ENCODE data around the gene CNBD2. TPM values are rescaled to one million over a fixed set of nuclear protein-coding genes. Genes with fewer than 3 reads are reported as not detected.
"Not testable (repeated sequence)": the region's sequence is repeated elsewhere in the genome, so short reads cannot be mapped to it uniquely, and the experiment has no call there.

Gene CNBD2
- total RNA-seq, 2 donors from 2014 or later = 5.0 to 5.1 TPM

DNA sequence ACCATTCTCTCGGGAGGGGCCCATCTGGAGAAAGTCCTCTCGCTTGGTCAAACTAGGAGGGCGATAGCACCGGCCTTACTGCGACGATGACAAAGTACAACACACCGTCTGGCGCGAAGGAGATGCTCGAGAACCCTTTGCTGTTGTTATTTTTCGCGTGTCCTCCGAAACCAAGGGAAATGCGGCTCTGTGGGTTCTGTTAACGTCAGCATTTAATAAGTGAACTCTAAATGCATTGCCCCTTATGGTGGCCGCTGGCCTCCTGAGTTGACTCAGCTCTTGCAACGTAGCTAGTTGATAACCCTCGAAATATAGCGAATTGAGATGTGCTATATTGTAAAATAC is 13.5 kb upstream of the CNBD2 start:
- Mint-ChIP-seq H3K4me1 (peaks cover 5% of the 10 kb centered on the region), H3K27ac (peak overlapping the region; percentile 99), H3K36me3 (ENCODE audit: low read depth) (peaks cover 23% of the 10 kb centered on the region), H3K9me3 (no peaks in the 10 kb centered on the region), H3K4me3 (peak overlapping the region; percentile 99), H3K27me3 (no peaks in the 10 kb centered on the region)
- peak; percentile 2 for ATAC-seq (replicated peaks)

DNA sequence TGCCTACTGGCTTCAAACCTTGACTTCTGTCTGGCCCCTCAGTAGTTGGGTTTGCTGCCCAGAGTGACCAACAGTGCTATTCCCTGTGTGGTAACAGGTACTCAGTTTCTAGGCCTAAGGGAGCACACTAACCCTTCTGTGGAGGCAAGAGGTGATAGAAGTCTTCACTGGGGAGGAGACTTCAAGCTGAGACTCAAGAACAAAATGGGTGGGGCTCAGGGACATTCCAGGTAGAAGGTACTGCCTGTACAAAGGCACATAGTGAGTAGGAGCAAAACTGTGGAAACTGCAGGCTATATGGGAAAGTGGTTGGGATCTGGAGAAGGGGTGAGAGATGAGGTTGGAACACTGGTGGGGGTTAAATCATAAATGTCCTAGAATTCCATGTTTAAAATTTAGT is 11.8 kb upstream of the CNBD2 start:
- no peaks in the 10 kb centered on the region for H3K27me3 Mint-ChIP-seq
- no peak overlapping the region for H3K27ac Mint-ChIP-seq
- H3K4me3 Mint-ChIP-seq = no peak overlapping the region
- peaks cover 23% of the 10 kb centered on the region for H3K36me3 Mint-ChIP-seq (ENCODE audit: low read depth)
- H3K9me3 Mint-ChIP-seq = no peaks in the 10 kb centered on the region
- peaks cover 5% of the 10 kb centered on the region for H3K4me1 Mint-ChIP-seq
- ATAC-seq (replicated peaks) = no peak

DNA sequence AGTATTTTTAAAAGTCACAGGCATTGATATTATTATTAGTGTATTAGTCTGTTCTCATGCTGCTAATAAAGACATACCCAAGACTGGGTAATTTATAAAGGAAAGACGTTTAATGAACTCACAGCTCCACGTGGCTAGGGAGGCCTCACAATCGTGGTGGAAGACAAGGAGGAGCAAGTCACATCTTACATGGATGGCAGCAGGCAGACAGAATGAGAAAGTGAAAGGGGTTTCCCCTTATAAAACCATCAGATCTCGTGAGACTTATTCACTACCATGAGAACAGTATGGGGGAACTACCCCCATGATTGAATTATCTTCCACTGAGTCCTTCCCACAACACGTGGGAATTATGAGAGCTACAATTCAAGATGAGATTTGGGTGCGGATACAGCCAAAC is 9.1 kb upstream of the CNBD2 start:
- H3K27ac Mint-ChIP-seq; H3K27me3 Mint-ChIP-seq; H3K36me3 Mint-ChIP-seq (ENCODE audit: low read depth); ATAC-seq (replicated peaks); H3K4me3 Mint-ChIP-seq; H3K9me3 Mint-ChIP-seq; H3K4me1 Mint-ChIP-seq: not testable (repeated sequence)

DNA sequence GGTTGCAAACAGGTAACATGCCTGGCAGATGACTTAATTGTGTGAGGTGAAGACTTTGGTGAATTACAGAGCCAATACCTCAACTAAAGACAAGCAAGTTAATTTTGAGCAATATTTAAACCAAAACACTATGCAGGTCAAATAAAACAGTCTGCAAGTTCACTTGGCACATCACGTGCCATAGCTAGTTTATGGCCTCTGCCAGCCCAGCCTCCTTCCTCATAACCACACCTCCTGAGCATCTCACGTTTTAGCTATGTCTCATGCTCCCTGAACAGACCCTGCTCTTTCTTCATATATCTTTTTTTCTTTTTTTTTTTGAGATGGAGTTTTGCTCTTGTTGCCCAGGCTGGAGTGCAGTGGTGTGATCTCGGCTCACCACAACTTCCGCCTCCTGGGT is 4.5 kb upstream of the CNBD2 start:
- no peaks in the 10 kb centered on the region for H3K4me1 Mint-ChIP-seq
- H3K36me3 Mint-ChIP-seq (ENCODE audit: low read depth) = no peaks in the 10 kb centered on the region
- no peaks in the 10 kb centered on the region for H3K9me3 Mint-ChIP-seq
- no peak for ATAC-seq (replicated peaks)
- no peak overlapping the region for H3K4me3 Mint-ChIP-seq
- H3K27me3 Mint-ChIP-seq = no peaks in the 10 kb centered on the region
- H3K27ac Mint-ChIP-seq = no peak overlapping the region

- no peak for ATAC-seq (replicated peaks)
- Mint-ChIP-seq H3K4me1 (no peaks in the 10 kb centered on the region), H3K36me3 (ENCODE audit: low read depth) (no peaks in the 10 kb centered on the region)
Observed at GRCh38 chr20:35968930-35969329, 540 bp downstream of the CNBD2 start.

DNA sequence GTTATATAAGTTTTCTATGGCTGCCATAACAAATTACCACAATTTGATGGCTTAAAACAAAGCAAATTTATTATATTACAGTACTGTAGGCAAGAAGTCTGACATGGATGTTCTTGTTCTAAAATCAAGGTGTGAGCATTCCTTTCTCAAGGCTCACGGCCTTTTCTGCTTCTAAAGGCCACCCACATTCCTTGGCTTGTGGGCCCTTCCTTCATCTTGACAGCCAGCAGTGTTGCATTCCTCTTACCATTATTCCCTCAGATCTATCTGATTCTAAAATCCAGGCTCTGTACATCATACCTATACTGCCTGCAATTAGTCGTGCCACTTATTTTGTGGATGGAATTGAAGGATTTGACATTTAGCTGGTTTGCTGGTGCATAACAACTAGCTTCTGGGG is 3.6 kb downstream of the CNBD2 start:
- Mint-ChIP-seq H3K4me3 (no peak overlapping the region), H3K27ac (no peak overlapping the region), H3K36me3 (ENCODE audit: low read depth) (no peaks in the 10 kb centered on the region), H3K27me3 (no peaks in the 10 kb centered on the region), H3K4me1 (no peaks in the 10 kb centered on the region), H3K9me3 (no peaks in the 10 kb centered on the region)
- no peak for ATAC-seq (replicated peaks)

More at GRCh38 chr20:35968930-35969329, 540 bp downstream of the CNBD2 start:
- no peak overlapping the region for H3K4me3 Mint-ChIP-seq
- H3K27ac Mint-ChIP-seq = no peak overlapping the region
- H3K9me3 Mint-ChIP-seq = no peaks in the 10 kb centered on the region
- no peaks in the 10 kb centered on the region for H3K27me3 Mint-ChIP-seq

- Mint-ChIP-seq H3K27me3 (no peaks in the 10 kb centered on the region), H3K4me1 (no peaks in the 10 kb centered on the region), H3K36me3 (ENCODE audit: low read depth) (no peaks in the 10 kb centered on the region), H3K27ac (no peak overlapping the region), H3K9me3 (no peaks in the 10 kb centered on the region), H3K4me3 (no peak overlapping the region)
- no peak for ATAC-seq (replicated peaks)
Observed at GRCh38 chr20:35972462-35972861, 4.1 kb downstream of the CNBD2 start.

GRCh38 chr20:35974256-35974655 is 5.9 kb downstream of the CNBD2 start:
- no peak overlapping the region for H3K27ac Mint-ChIP-seq
- no peaks in the 10 kb centered on the region for H3K9me3 Mint-ChIP-seq
- no peak for ATAC-seq (replicated peaks)
- no peak overlapping the region for H3K4me3 Mint-ChIP-seq
- no peaks in the 10 kb centered on the region for H3K36me3 Mint-ChIP-seq (ENCODE audit: low read depth)
- no peaks in the 10 kb centered on the region for H3K4me1 Mint-ChIP-seq
- H3K27me3 Mint-ChIP-seq = no peaks in the 10 kb centered on the region

- ATAC-seq (replicated peaks) = no peak
- H3K4me3 Mint-ChIP-seq = no peak overlapping the region
- H3K4me1 Mint-ChIP-seq = no peaks in the 10 kb centered on the region
- no peaks in the 10 kb centered on the region for H3K36me3 Mint-ChIP-seq (ENCODE audit: low read depth)
- H3K27me3 Mint-ChIP-seq = no peaks in the 10 kb centered on the region
- H3K9me3 Mint-ChIP-seq = no peaks in the 10 kb centered on the region
- no peak overlapping the region for H3K27ac Mint-ChIP-seq
Observed at GRCh38 chr20:35975576-35976373, 7.4 kb downstream of the CNBD2 start.

DNA sequence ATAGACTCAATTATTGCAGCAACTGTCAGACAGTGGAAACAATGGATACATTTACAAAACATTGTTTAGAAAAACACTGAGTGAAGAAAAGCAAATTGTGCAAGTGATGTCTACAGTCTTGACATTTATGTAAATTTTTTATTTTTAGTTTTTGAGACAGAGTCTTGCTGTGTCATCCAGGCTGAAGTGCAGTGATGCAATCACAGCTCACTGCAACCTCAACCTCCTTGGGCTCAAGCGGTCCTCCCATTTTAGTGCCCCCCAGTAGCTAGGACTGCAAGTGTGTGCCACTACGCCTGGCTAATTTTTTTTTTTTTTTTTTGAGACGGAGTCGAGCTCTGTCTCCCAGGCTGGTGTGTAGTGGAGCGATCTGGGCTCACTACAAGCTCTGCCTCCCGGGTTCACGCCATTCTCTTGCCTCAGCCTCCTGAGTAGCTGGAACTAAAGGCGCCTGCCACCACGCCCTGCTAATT is 9.7 kb downstream of the CNBD2 start:
- Mint-ChIP-seq H3K36me3 (ENCODE audit: low read depth) (no peaks in the 10 kb centered on the region), H3K4me1 (no peaks in the 10 kb centered on the region), H3K9me3 (no peaks in the 10 kb centered on the region), H3K4me3 (no peak overlapping the region), H3K27me3 (peaks cover 4% of the 10 kb centered on the region), H3K27ac (no peak overlapping the region)
- ATAC-seq (replicated peaks) = no peak

GRCh38 chr20:35979544-35979943 is 11.2 kb downstream of the CNBD2 start:
- Mint-ChIP-seq H3K4me3 (no peak overlapping the region), H3K27ac (no peak overlapping the region), H3K4me1 (no peaks in the 10 kb centered on the region), H3K9me3 (no peaks in the 10 kb centered on the region), H3K36me3 (ENCODE audit: low read depth) (no peaks in the 10 kb centered on the region), H3K27me3 (peaks cover 4% of the 10 kb centered on the region)
- no peak for ATAC-seq (replicated peaks)

DNA sequence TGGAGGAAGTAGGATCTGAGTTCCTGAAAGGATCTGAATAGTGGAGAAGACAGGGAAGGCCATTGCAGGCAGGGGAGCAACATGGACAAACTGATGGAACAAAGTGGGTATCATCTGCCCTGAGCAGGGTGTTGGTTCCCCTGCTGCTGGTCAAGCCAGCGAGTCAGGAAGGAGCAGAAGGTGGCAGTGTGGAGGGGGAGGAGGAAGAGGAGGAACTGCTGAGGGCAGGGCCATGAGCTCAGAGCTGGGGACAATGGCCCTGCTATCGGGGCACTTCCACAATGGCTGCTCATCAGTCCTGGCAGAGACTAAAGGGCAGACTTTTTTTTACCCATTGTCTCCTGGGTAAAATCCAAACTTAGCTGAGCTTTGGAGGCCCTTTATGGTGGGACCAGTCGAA is 13.6 kb downstream of the CNBD2 start:
- no peak overlapping the region for H3K4me3 Mint-ChIP-seq
- no peaks in the 10 kb centered on the region for H3K4me1 Mint-ChIP-seq
- peaks cover 4% of the 10 kb centered on the region for H3K27me3 Mint-ChIP-seq
- H3K36me3 Mint-ChIP-seq (ENCODE audit: low read depth) = no peaks in the 10 kb centered on the region
- no peak for ATAC-seq (replicated peaks)
- no peaks in the 10 kb centered on the region for H3K9me3 Mint-ChIP-seq
- H3K27ac Mint-ChIP-seq = no peak overlapping the region

DNA sequence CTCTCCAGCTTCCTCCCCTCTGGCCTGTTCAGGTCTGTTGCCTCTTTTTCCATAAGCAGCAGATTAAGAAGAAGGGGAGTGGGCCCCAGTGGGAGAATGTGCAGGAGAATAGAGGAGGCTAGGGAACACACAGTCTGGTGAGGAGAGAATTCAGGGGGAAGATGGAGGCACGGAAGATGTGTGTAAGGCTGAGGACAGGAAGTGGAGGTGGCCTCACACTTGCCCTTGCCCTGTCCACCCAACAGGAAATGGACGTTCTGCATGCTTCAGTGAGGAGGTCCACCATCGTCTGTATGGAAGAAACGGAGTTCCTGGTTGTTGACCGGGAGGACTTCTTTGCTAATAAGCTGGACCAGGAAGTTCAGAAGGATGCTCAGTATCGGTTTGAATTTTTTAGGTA is 16.0 kb downstream of the CNBD2 start:
- no peaks in the 10 kb centered on the region for H3K36me3 Mint-ChIP-seq (ENCODE audit: low read depth)
- no peaks in the 10 kb centered on the region for H3K9me3 Mint-ChIP-seq
- ATAC-seq (replicated peaks) = no peak
- no peaks in the 10 kb centered on the region for H3K4me1 Mint-ChIP-seq
- peaks cover 6% of the 10 kb centered on the region for H3K27me3 Mint-ChIP-seq
- no peak overlapping the region for H3K4me3 Mint-ChIP-seq
- H3K27ac Mint-ChIP-seq = peak overlapping the region; percentile 15

DNA sequence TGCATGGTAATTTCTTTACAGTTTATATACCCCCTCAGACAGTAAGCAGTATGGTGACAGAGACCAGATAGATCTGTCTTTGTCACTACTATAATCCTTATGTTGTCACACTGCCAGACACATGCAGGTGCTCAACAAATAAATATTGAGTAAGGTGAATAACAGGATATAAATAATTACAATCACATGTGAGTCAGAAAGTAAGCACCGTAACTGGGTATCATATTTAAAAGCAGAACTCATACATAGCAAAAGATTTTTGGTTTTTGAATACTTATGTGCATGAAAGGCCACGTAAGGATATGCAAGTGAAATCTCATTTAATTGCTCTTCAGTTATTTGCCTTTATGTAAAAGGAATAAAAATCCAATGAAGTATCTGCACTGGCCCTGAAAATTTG is 17.4 kb downstream of the CNBD2 start:
- H3K4me3 Mint-ChIP-seq = no peak overlapping the region

GRCh38 chr20:35988910-35989463 is 20.6 kb downstream of the CNBD2 start:
- Mint-ChIP-seq H3K9me3 (no peaks in the 10 kb centered on the region), H3K27ac (no peak overlapping the region), H3K27me3 (peaks cover 13% of the 10 kb centered on the region), H3K36me3 (ENCODE audit: low read depth) (no peaks in the 10 kb centered on the region), H3K4me1 (no peaks in the 10 kb centered on the region), H3K4me3 (no peak overlapping the region)
- ATAC-seq (replicated peaks) = no peak

More for the DNA sequence above, 17.4 kb downstream of the CNBD2 start:
- no peak for ATAC-seq (replicated peaks)
- H3K27me3 Mint-ChIP-seq = peaks cover 13% of the 10 kb centered on the region
- H3K4me1 Mint-ChIP-seq = no peaks in the 10 kb centered on the region
- H3K27ac Mint-ChIP-seq = no peak overlapping the region
- H3K36me3 Mint-ChIP-seq (ENCODE audit: low read depth) = no peaks in the 10 kb centered on the region
- no peaks in the 10 kb centered on the region for H3K9me3 Mint-ChIP-seq
